Smooth muscle cell of the brain vasculature (primary cell): ENCODE measurements around the gene NXF2B.
"Not testable (repeated sequence)": the region's sequence is repeated elsewhere in the genome, so short reads cannot be mapped to it uniquely, and the experiment has no call there.

Experiments used
- DNase-seq: peaks from one replicate; pipeline ENCODE4 v3.0.0-alpha.2; 2012; ENCODE audit warnings: low read depth, low spot score

Gene NXF2B

DNA sequence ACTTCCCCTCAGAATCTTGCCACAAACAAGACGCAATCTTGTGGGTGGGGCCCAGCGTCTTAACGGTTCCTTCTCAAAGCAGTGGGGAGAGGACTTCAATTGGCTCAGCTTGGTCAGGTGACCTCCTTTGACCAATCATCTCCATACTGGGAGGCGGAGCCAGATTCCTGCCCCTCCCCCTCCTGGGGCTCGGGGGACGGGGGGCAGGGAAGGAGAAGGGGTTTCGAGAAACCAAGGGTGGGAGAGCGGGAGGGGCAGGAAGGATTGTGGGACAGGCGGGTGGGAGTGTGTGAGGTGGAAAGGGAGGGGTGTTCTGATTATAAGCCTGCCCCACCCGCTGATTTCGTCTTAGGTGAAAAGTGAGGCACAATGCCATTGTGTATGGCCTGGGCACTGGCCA is at the start of gene NXF2B:
NXF2B (minus strand) TSS at position 101 of the 400 bp plus-strand sequence. CDS start 59,972 bp downstream, outside the sequence.
- DNase-seq = not testable (repeated sequence)

DNA sequence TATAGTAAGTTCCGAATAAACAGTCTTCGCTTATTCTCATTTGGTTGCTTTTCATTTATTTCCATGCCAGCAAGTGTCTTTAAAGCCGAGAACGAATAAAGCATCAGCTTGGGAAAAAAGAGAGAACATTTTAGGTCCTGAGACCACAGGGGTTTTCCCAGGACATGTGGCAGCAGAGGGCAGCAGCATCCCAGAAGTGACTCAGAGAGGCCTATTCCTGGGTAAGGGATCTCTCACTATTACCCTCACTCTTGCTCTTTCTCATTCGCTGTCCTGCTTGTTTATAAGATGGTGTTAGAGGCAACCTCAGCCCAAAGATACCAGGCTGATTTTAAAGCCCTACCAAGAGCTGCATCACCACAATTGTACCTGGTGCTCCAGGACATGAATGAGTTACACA is 39.0 kb upstream of the NXF2B start:
- DNase-seq = not testable (repeated sequence)

- not testable (repeated sequence) for DNase-seq
Observed at GRCh38 chrX:102471762-102472220, 32.0 kb upstream of the NXF2B start, which contains the start of gene TCP11X2. TSS of gene TCP11X2 (minus strand) at chrX:102471812.

GRCh38 chrX:102470215-102470614 is 30.4 kb upstream of the NXF2B start:
- DNase-seq = not testable (repeated sequence)

- not testable (repeated sequence) for DNase-seq
Observed at GRCh38 chrX:102458615-102459014, 18.8 kb upstream of the NXF2B start.

DNA sequence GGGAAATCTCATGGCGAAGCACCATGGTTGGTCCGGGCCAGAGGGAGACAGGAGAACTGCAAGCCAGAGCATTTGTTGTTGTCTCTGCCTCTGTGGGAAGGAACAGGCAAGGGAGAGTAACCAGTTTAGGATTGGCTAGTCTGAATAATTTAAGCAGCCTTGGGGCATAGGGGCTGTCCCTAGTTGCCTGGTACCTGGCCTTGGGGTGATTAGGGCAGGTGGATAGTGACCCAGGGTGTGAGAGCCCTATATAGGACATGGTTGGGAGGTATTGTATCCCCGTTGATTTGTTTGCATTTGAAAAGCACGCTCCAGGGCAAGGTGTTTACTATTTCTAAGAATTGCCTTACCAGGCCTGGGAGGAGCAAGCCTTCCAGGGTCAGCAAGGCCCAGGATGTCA is 25.3 kb downstream of the NXF2B start:
- not testable (repeated sequence) for DNase-seq

GRCh38 chrX:102345916-102346315 is 93.9 kb downstream of the NXF2B start:
- peak; percentile 12 for DNase-seq

DNA sequence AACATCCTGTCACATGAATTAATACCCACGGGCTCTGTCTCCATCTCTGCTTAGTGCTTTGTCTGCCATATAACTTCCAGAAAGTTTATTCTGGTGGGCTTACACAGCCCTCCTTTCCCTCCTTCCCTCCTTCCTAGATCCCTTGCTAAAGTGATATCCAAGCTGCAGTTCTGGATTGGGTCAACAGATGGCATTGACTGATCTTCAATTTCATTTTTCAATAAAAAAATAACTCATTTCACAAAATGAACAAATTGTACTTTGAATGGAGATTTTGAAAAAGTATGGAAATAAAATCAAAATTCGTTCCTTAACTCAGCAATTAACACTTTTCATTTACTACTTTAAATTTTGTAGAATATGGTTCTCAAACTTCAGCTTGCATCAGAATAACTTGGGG is 97.9 kb downstream of the NXF2B start:
- DNase-seq = no peak

DNA sequence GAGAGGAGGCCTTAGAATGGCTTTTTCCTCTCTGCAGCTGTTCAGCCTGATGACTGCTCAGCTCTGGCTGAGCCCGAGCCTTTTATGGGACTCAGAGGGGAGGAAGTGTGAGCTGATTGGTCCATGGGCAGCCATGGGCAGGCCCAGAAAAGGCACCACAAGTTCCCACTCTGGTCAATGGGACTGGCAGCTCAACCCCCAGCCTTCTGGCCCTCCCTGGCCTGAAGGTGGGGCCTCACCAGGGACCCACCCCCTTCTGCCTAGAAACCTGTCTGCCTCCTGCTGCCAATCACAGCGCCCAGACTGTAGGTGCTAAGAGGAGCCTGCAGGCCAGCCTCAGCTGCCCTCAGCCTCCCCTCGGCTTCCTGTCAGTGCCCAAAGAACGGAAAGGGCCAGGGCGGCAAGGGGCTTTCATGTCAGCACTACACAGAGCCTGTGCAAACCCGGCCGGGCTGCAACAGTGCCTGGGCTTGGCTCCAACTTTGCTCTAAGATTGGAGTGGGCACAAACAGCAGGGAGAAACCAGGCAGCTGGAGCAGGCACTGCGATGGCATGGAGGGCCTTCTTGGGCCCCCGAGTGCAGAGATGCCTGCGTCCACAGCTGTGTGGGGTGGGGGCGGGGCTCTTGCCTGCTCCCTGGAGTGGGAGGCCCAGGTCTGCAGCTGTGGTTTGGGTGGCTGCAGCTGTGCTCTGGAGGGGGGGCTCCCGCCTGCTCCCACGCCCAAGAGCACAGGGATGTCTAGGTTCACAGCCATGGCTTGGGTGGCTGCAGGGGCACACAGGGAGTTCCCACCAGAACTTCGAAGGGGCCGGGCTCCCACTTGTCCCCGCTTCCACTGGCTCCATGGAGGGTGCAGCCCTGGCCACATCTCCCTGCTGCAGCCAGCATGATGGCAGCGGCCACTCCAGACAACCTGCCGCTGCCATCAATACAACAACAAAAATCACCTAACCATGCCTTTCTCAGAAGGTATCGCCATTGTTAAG is 100.2 kb downstream of the NXF2B start:
- DNase-seq = no peak

DNA sequence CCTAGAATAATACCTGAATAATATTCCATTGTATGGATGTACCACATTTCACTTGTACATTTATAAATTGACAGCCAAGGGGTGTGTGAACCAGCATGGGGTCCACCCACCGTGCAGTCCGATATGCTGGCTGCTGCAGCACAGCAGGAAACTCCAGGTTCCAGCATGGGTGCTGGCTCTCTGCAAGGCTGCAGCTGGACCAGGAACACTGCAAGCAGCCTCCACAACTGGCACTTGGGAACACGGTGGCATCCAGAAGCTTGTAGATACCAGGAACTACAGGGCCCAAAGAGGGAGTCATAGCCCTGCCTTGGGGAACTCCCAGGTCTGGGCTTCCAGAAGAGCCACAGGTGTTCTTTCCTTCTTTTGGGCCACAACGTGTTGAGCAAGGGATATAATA is 101.6 kb downstream of the NXF2B start:
- no peak for DNase-seq
